Measurements from ENCODE around the gene PIP5KL1.

DNA sequence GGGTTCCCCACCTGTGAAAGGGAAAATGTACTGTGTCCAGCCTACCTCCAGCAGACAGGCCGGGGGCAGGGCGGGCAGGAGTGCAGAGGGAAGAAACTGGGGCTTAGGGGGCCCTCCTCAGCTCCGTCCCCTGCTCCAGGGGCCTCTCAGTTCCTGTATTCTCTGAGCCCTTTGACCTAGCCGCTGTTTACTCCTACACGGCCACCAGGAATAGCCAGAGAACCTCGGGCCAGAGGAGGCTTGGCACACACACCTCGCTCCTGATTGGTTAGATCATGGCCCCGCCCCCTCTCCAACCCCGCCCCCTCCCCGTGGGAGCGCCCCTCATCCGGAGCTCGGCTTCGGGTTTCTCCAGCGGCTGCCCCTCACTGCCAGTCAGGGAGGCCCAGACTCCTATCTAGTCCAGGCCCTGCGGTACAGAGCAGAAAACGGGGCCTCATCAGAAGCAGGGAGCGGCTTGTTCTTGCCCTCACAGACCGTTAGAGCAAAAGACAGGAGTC lies 33.3 kb downstream of the PIP5KL1 start:
- TF ChIP-seq EZH2 (IDR thresholded peaks at IDR 0.05) (no peak), POLR2AphosphoS5 (IDR thresholded peaks at IDR 0.05; ENCODE audit: borderline replicate concordance, low read depth, low read length) (no peak), FOXP2 (optimal IDR thresholded peaks at IDR 0.05; ENCODE audit: control extremely low read depth, extremely low read length, insufficient read depth) (no peak)

Data from SK-N-MC (cell line).